HCT116 (cell line): ENCODE data around the gene NKG7. TPM values are rescaled to one million over a fixed set of nuclear protein-coding genes. Genes with fewer than 3 reads are reported as not detected.

Source experiments
- ATAC-seq: fragments of 200-7000 bp; cut with Tn5 transposase; 2 replicates; pipeline ENCODE4 v1.9.1; 2020; ENCODE audit warnings: mild to moderate bottlenecking, moderate library complexity
- BruUV-seq: library from RNA; stranded (reverse); fragments of 400-500 nt; replicated peaks from 2 replicates; lab custom pipeline; 2021; lab: Mats Ljungman, UMichigan
- CTCF ChIA-PET: fragments of 300-600 bp; sonication (Branson Sonifier 250); formaldehyde crosslinking; loops from one replicate; lab custom pipeline; 2021; ENCODE audit warnings: antibody characterized with exemption; lab: Charles Lee
- POLR2A ChIA-PET: fragments of 300-600, 350-600 bp; sonication (Branson Sonifier 250); formaldehyde crosslinking; loops from one replicate; lab custom pipeline; 2021; ENCODE audit warnings: antibody characterized with exemption; lab: Charles Lee
- RAD21 ChIA-PET, 2 experiments: fragments of 300-600 bp; sonication (Branson Sonifier 250); formaldehyde crosslinking; loops; one replicate each; lab custom pipeline; 2023; ENCODE audit warnings: low total read pairs in 2 of 2; ENCODE audit not compliant: uncharacterized antibody in 2 of 2, unreplicated experiment in 2 of 2, low non-redundant PET in 1 of 2; lab: Charles Lee
- DNase-seq: peaks from one replicate; pipeline ENCODE4 v3.0.0-alpha.2; 2010; ENCODE audit warnings: low read depth, low spot score
- H2AFZ ChIP-seq: fragments of 200-600 bp; shearing (Covaris generic), sonication (generic); 2 replicates; pipeline ENCODE4 v1.6.1; 2017; ENCODE audit warnings: low read depth, mixed run types, mixed read lengths, antibody characterized with exemption, low read length; ENCODE audit not compliant: poor library complexity, severe bottlenecking
- H3K27ac ChIP-seq: 2 replicates; pipeline ENCODE4 v1.5.1; 2012; ENCODE audit warnings: low read depth, low read length
- H3K27me3 ChIP-seq: fragments of 200-600 bp; sonication (generic); 2 replicates; pipeline ENCODE4 v1.6.1; 2016; ENCODE audit warnings: mixed run types, low read length, mixed read lengths; ENCODE audit not compliant: insufficient read depth
- H3K36me3 ChIP-seq, 2 experiments: fragments of 200-500 bp in 1 of 2; fragments of 200-600 bp in 1 of 2; sonication (Bioruptor generic) in 1 of 2; sonication (generic) in 1 of 2; 2 replicates each; pipeline versions ENCODE4 v1.5.1 to v1.6.1; 2014 to 2016; ENCODE audit warnings: low read length in 2 of 2, inconsistent platforms in 1 of 2, mixed read lengths in 1 of 2, mixed run types in 1 of 2; ENCODE audit not compliant: insufficient read depth in 2 of 2, control insufficient read depth in 1 of 2
- H3K4me1 ChIP-seq, 2 experiments: fragments of 200-600 bp in 1 of 2; sonication (generic) in 1 of 2; 2 replicates each; pipeline versions ENCODE4 v1.5.1 to v1.6.1; 2012 to 2017; ENCODE audit warnings: low read length in 2 of 2, inconsistent platforms in 1 of 2, mild to moderate bottlenecking in 1 of 2, mixed read lengths in 1 of 2, mixed run types in 1 of 2, moderate library complexity in 1 of 2; ENCODE audit not compliant: insufficient read depth in 2 of 2, control insufficient read depth in 1 of 2
- H3K4me2 ChIP-seq: fragments of 200-600 bp; sonication (generic); 2 replicates; pipeline ENCODE4 v1.6.1; 2017; ENCODE audit warnings: mixed run types, low read length, mixed read lengths
- H3K4me3 ChIP-seq, 2 experiments: fragments of 200-600 bp in 1 of 2; sonication (generic) in 1 of 2; replicated peaks in 1 of 2; 2 replicates each; pipeline ENCODE4 v1.5.1; 2011 to 2016; ENCODE audit warnings: low read length in 2 of 2, control low read depth in 1 of 2, low read depth in 1 of 2, mild to moderate bottlenecking in 1 of 2, mixed read lengths in 1 of 2, mixed run types in 1 of 2
- H3K79me2 ChIP-seq: fragments of 200-600 bp; sonication (generic); 2 replicates; pipeline ENCODE4 v1.6.1; 2017; ENCODE audit warnings: mild to moderate bottlenecking, mixed run types, low read length, moderate library complexity, mixed read lengths; ENCODE audit not compliant: insufficient read depth
- H3K9ac ChIP-seq: fragments of 200-600 bp; sonication (generic); 2 replicates; pipeline ENCODE4 v1.6.1; 2016; ENCODE audit warnings: low read length, mixed read lengths
- H3K9me2 ChIP-seq: fragments of 200-600 bp; sonication (generic), shearing (Covaris generic); 2 replicates; pipeline ENCODE4 v1.6.1; 2017; ENCODE audit warnings: mixed run types, mild to moderate bottlenecking, moderate library complexity; ENCODE audit not compliant: insufficient read depth
- H3K9me3 ChIP-seq, 2 experiments: fragments of 200-500 bp in 1 of 2; fragments of 200-600 bp in 1 of 2; sonication (Bioruptor generic) in 1 of 2; sonication (generic) in 1 of 2; 2 replicates each; pipeline ENCODE4 v1.6.1; 2014 to 2017; ENCODE audit warnings: low read length in 2 of 2, mixed read lengths in 2 of 2, inconsistent platforms in 1 of 2, low read depth in 1 of 2, mild to moderate bottlenecking in 1 of 2, mixed run types in 1 of 2, moderate library complexity in 1 of 2; ENCODE audit not compliant: control insufficient read depth in 1 of 2, insufficient read depth in 1 of 2
- H4K20me1 ChIP-seq: fragments of 200-600 bp; sonication (generic), shearing (Covaris generic); 2 replicates; pipeline ENCODE4 v1.6.1; 2017; ENCODE audit warnings: mixed run types, mild to moderate bottlenecking, moderate library complexity; ENCODE audit not compliant: insufficient read depth
- CBX3 ChIP-seq: IDR thresholded peaks from 2 replicates; pipeline ENCODE4 v1.6.1; 2012; ENCODE audit warnings: low read depth
- CEBPB ChIP-seq: IDR thresholded peaks from 2 replicates; pipeline ENCODE4 v1.6.1; 2012; ENCODE audit warnings: low read depth
- EGR1 ChIP-seq: IDR thresholded peaks from 2 replicates; pipeline ENCODE4 v1.6.1; 2012; ENCODE audit warnings: low read depth
- ELF1 ChIP-seq: IDR thresholded peaks from 2 replicates; pipeline ENCODE4 v1.6.1; 2012; ENCODE audit warnings: low read depth, borderline replicate concordance
- EZH2 ChIP-seq: fragments of 200-600 bp; sonication (generic); IDR thresholded peaks from 2 replicates; pipeline ENCODE4 v1.6.1; 2017; ENCODE audit warnings: antibody characterized with exemption, mixed run types
- EZH2phosphoT487 ChIP-seq: fragments of 200-600 bp; IDR thresholded peaks from 2 replicates; pipeline ENCODE4 v1.6.1; 2018; ENCODE audit warnings: antibody characterized with exemption, borderline replicate concordance
- FOSL1 ChIP-seq: IDR thresholded peaks from 2 replicates; pipeline ENCODE4 v1.6.1; 2012; ENCODE audit warnings: low read depth
- POLR2A ChIP-seq: IDR thresholded peaks from 2 replicates; pipeline ENCODE4 v1.7.0; 2011; ENCODE audit warnings: borderline replicate concordance; ENCODE audit not compliant: insufficient read depth, insufficient read length; ENCODE audit errors: extremely low read depth
- POLR2AphosphoS5 ChIP-seq: IDR thresholded peaks from 2 replicates; pipeline ENCODE4 v1.6.1; 2011; ENCODE audit warnings: mild to moderate bottlenecking, low read depth, low read length, moderate library complexity
- RAD21 ChIP-seq: IDR thresholded peaks from 2 replicates; pipeline ENCODE4 v1.6.1; 2012; ENCODE audit warnings: low read depth, mild to moderate bottlenecking
- SIN3A ChIP-seq: IDR thresholded peaks from 2 replicates; pipeline ENCODE4 v1.6.1; 2012; ENCODE audit warnings: low read depth
- SP1 ChIP-seq: IDR thresholded peaks from 2 replicates; pipeline ENCODE4 v1.6.1; 2012; ENCODE audit warnings: low read depth
- SRF ChIP-seq: IDR thresholded peaks from 2 replicates; pipeline ENCODE4 v1.6.1; 2012; ENCODE audit warnings: low read depth
- ZFX ChIP-seq: fragments of 450-650 bp; IDR thresholded peaks from 2 replicates; pipeline ENCODE4 v1.6.1; 2017
- ZNF274 ChIP-seq: fragments of 200-500 bp; sonication (Bioruptor generic); IDR thresholded peaks from 2 replicates; pipeline ENCODE4 v1.6.1; 2014; ENCODE audit warnings: mild to moderate bottlenecking, low read depth, low read length, inconsistent platforms
- intact Hi-C: fragments of 100-400 bp; cut with micrococcal nuclease; formaldehyde crosslinking; loops from 2 replicates; pipeline ENCODE4 v1.10.0; 2022
- total RNA-seq: library from RNA; stranded (reverse); gene quantifications from one replicate; pipeline ENCODE4 v1.2.1, GENCODE V29; 2021; ENCODE audit not compliant: unreplicated experiment
- TF ChIP-seq, protein P1 (sequence below): IDR thresholded peaks from 2 replicates; pipeline ENCODE4 v1.6.1; 2012
- TF ChIP-seq, protein P2 (sequence below), 3 experiments: fragments of 200-600 bp in 1 of 3; sonication (generic) in 1 of 3; IDR thresholded peaks in 2 of 3; conservative IDR thresholded peaks in 1 of 3; 2 replicates each; pipeline ENCODE4 v1.5.1; 2012 to 2017; ENCODE audit warnings: low read depth in 2 of 3, low read length in 2 of 3, antibody characterized with exemption in 1 of 3, borderline replicate concordance in 1 of 3, control low read depth in 1 of 3, mild to moderate bottlenecking in 1 of 3, mixed read lengths in 1 of 3, mixed run types in 1 of 3, moderate library complexity in 1 of 3; ENCODE audit not compliant: insufficient read depth in 1 of 3
- TF ChIP-seq, protein P3 (sequence below): IDR thresholded peaks from 2 replicates; pipeline ENCODE4 v1.6.1; 2011; ENCODE audit warnings: mild to moderate bottlenecking, low read length, moderate library complexity; ENCODE audit not compliant: insufficient replicate concordance; ENCODE audit errors: extremely low read depth
- TF ChIP-seq, protein P4 (sequence below): IDR thresholded peaks from 2 replicates; pipeline ENCODE4 v1.6.1; 2012

The NKG7 gene
- total RNA-seq, 1 experiment from 2014 or later = not detected

DNA sequence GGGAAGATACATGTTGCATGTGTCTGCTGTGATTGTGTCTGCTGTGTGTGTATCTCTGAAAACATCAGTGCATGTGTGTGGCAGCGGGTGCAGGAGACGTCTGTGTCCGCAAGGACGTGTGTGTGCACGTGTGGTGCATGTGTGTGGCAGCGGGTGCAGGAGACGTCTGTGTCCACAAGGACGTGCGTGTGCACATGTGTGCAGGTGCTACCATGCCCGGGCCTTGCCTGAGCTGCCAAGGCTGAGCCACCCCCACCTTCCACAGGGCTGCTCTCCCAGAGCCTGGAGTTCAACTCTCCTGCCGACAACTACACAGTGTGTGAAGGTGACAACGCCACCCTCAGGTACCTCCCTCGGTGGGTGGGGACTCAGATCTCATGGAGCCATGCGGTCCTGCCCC is 50.7 kb downstream of the NKG7 start:
- CTCF ChIA-PET = no interaction called here
- POLR2A ChIA-PET = no interaction called here
- no peaks in the 10 kb centered on the region for H3K4me1 ChIP-seq

More for the DNA sequence above, 50.7 kb downstream of the NKG7 start:
- H4K20me1 ChIP-seq = no peaks in the 10 kb centered on the region
- no peak overlapping the region for H3K9ac ChIP-seq
- no peaks in the 10 kb centered on the region for H3K36me3 ChIP-seq
- intact Hi-C loops = no loop called here
- TF ChIP-seq EZH2 (no peak), SRF (no peak), RAD21 (no peak), SIN3A (no peak), FOSL1 (no peak), CEBPB (no peak), ELF1 (no peak), POLR2AphosphoS5 (no peak), ZFX (no peak), POLR2A (no peak), EZH2phosphoT487 (no peak), CBX3 (no peak), ZNF274 (no peak), EGR1 (no peak), SP1 (no peak)
- TF ChIP-seq, protein P1, sequence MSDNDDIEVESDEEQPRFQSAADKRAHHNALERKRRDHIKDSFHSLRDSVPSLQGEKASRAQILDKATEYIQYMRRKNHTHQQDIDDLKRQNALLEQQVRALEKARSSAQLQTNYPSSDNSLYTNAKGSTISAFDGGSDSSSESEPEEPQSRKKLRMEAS = no peak
- TF ChIP-seq, protein P2, sequence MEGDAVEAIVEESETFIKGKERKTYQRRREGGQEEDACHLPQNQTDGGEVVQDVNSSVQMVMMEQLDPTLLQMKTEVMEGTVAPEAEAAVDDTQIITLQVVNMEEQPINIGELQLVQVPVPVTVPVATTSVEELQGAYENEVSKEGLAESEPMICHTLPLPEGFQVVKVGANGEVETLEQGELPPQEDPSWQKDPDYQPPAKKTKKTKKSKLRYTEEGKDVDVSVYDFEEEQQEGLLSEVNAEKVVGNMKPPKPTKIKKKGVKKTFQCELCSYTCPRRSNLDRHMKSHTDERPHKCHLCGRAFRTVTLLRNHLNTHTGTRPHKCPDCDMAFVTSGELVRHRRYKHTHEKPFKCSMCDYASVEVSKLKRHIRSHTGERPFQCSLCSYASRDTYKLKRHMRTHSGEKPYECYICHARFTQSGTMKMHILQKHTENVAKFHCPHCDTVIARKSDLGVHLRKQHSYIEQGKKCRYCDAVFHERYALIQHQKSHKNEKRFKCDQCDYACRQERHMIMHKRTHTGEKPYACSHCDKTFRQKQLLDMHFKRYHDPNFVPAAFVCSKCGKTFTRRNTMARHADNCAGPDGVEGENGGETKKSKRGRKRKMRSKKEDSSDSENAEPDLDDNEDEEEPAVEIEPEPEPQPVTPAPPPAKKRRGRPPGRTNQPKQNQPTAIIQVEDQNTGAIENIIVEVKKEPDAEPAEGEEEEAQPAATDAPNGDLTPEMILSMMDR (IDR thresholded peaks at IDR 0.05 in 2 of 3, conservative IDR thresholded peaks at IDR 0.05 in 1 of 3; ENCODE audit: borderline replicate concordance in 1 of 3, insufficient read depth in 1 of 3, low read depth in 2 of 3, low read length in 2 of 3) = no peak
- TF ChIP-seq, protein P3, sequence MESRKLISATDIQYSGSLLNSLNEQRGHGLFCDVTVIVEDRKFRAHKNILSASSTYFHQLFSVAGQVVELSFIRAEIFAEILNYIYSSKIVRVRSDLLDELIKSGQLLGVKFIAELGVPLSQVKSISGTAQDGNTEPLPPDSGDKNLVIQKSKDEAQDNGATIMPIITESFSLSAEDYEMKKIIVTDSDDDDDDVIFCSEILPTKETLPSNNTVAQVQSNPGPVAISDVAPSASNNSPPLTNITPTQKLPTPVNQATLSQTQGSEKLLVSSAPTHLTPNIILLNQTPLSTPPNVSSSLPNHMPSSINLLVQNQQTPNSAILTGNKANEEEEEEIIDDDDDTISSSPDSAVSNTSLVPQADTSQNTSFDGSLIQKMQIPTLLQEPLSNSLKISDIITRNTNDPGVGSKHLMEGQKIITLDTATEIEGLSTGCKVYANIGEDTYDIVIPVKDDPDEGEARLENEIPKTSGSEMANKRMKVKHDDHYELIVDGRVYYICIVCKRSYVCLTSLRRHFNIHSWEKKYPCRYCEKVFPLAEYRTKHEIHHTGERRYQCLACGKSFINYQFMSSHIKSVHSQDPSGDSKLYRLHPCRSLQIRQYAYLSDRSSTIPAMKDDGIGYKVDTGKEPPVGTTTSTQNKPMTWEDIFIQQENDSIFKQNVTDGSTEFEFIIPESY = no peak
- TF ChIP-seq, protein P4, sequence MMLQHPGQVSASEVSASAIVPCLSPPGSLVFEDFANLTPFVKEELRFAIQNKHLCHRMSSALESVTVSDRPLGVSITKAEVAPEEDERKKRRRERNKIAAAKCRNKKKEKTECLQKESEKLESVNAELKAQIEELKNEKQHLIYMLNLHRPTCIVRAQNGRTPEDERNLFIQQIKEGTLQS = no peak
- H3K4me3 ChIP-seq = no peak overlapping the region
- no peak overlapping the region for H3K4me2 ChIP-seq
- H3K27ac ChIP-seq = no peak overlapping the region
- ATAC-seq = peak; percentile 45
- no peaks in the 10 kb centered on the region for H3K79me2 ChIP-seq
- RAD21 ChIA-PET = no interaction called here
- peaks cover 8% of the 10 kb centered on the region; the same call in 1 of the 2 replicates for H3K27me3 ChIP-seq
- H3K9me3 ChIP-seq = no peaks in the 10 kb centered on the region
- no peak for DNase-seq
- no peak overlapping the region for H2AFZ ChIP-seq
- no TSS peak for BruUV-seq
- no peaks in the 10 kb centered on the region for H3K9me2 ChIP-seq
